ENCODE results near the gene SPG21. TPM values are rescaled to one million over a fixed set of nuclear protein-coding genes. Genes with fewer than 3 reads are reported as not detected.

The SPG21 gene
- total RNA-seq, 1 experiment from 2014 or later, result 53.0 TPM

DNA sequence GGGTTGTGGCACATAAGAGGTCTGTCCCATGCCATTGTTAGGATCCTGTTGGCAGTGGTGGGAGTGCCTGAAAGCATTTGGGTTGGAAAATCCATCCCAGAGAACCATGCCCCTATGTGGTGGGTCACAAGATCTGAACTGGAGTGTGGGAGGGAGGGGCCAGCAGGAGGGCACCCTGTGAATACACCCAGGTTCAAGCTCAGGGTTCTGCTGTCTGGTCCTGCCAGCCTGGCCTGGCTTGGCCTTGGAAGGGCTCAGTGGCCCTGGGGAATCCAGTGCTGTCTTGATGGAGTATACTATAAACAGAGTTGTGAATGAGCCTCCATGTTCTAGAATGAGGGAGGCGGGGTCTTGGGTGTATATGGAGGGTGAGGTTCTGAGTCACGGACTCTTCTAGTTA, 66.2 kb downstream of the SPG21 start:
- BruUV-seq (replicated peaks), result no TSS peak
- no peak for DNase-seq

DNA sequence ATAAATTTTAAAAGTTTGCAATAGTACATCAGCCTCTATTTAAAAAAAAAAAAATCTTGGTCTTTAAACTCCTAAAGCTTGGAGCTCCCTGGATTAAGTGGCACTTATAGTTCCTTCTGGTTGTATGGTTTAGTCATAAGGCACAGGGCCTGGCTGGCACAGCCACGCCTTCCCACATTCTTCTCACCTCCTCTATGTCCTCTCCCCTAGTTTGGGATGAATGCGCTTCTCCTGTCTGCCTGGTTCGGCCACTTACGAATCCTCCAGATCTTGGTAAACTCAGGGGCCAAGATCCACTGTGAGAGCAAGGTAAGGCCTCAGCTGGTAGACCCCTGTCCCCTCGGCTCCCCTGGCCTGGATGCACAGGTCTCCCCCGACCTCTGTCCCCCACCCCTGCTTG, 68.0 kb downstream of the SPG21 start:
- H3K4me3 ChIP-seq (ENCODE audit: low read length), result peak overlapping the region; percentile 23; the same call in 1 of the 2 replicates
- CTCF ChIA-PET, result no interaction called here
- H3F3A ChIP-seq (ENCODE audit: low read length, unreplicated experiment), result no peaks in the 10 kb centered on the region
- POLR2A ChIA-PET (ENCODE audit: unreplicated experiment), result no interaction called here
- no peaks in the 10 kb centered on the region for H3K27me3 ChIP-seq (ENCODE audit: low read length)
- H3K27ac ChIP-seq (ENCODE audit: low read length), result peak overlapping the region; percentile 19
- H4K20me1 ChIP-seq (ENCODE audit: low read length), result no peaks in the 10 kb centered on the region
- H3K4me2 ChIP-seq (ENCODE audit: low read length), result peak overlapping the region; percentile 68
- TF ChIP-seq EZH2 (IDR thresholded peaks at IDR 0.05; ENCODE audit: low read length, unreplicated experiment) (no peak), EZH2phosphoT487 (IDR thresholded peaks at IDR 0.05; ENCODE audit: borderline replicate concordance, low read length) (no peak)
- TF ChIP-seq, protein P1, sequence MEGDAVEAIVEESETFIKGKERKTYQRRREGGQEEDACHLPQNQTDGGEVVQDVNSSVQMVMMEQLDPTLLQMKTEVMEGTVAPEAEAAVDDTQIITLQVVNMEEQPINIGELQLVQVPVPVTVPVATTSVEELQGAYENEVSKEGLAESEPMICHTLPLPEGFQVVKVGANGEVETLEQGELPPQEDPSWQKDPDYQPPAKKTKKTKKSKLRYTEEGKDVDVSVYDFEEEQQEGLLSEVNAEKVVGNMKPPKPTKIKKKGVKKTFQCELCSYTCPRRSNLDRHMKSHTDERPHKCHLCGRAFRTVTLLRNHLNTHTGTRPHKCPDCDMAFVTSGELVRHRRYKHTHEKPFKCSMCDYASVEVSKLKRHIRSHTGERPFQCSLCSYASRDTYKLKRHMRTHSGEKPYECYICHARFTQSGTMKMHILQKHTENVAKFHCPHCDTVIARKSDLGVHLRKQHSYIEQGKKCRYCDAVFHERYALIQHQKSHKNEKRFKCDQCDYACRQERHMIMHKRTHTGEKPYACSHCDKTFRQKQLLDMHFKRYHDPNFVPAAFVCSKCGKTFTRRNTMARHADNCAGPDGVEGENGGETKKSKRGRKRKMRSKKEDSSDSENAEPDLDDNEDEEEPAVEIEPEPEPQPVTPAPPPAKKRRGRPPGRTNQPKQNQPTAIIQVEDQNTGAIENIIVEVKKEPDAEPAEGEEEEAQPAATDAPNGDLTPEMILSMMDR (conservative IDR thresholded peaks at IDR 0.05; ENCODE audit: low read depth, low read length), result no peak
- DNase-seq (peak; percentile 82), ATAC-seq (peak; percentile 88)
- intact Hi-C loops (cut with micrococcal nuclease), result no loop called here
- H3K79me2 ChIP-seq (ENCODE audit: low read length), result no peaks in the 10 kb centered on the region
- H3K4me1 ChIP-seq (ENCODE audit: insufficient read depth, low read length), result peaks cover 16% of the 10 kb centered on the region
- H3K36me3 ChIP-seq (ENCODE audit: low read depth, low read length), result no peaks in the 10 kb centered on the region
- no TSS peak for BruUV-seq (replicated peaks)
- H3K9me3 ChIP-seq (ENCODE audit: low read length), result no peaks in the 10 kb centered on the region
- peak overlapping the region; percentile 33 for H2AFZ ChIP-seq (ENCODE audit: low read length)
- H3K9ac ChIP-seq (ENCODE audit: low read length), result no peak overlapping the region
- no peaks in the 10 kb centered on the region for H3K9me2 ChIP-seq (replicated peaks; ENCODE audit: low read length)

More for the DNA sequence above, 66.2 kb downstream of the SPG21 start:
- H3K36me3 ChIP-seq (ENCODE audit: low read depth, low read length), result no peaks in the 10 kb centered on the region
- H3K9me2 ChIP-seq (replicated peaks; ENCODE audit: low read length), result no peaks in the 10 kb centered on the region
- no peak overlapping the region for H2AFZ ChIP-seq (ENCODE audit: low read length)
- H3K9ac ChIP-seq (ENCODE audit: low read length), result no peak overlapping the region
- ChIA-PET CTCF (no interaction called here), POLR2A (ENCODE audit: unreplicated experiment) (no interaction called here)
- H3K9me3 ChIP-seq (ENCODE audit: low read length), result no peaks in the 10 kb centered on the region
- intact Hi-C loops (cut with micrococcal nuclease), result no loop called here
- no peak for ATAC-seq
- no peak for TF ChIP-seq EZH2 (IDR thresholded peaks at IDR 0.05; ENCODE audit: low read length, unreplicated experiment)
- TF ChIP-seq, protein P1 (conservative IDR thresholded peaks at IDR 0.05; ENCODE audit: low read depth, low read length), result no peak
- TF ChIP-seq EZH2phosphoT487 (IDR thresholded peaks at IDR 0.05; ENCODE audit: borderline replicate concordance, low read length), result no peak
- no peak overlapping the region for H3K4me3 ChIP-seq (ENCODE audit: low read length)
- no peaks in the 10 kb centered on the region for H4K20me1 ChIP-seq (ENCODE audit: low read length)
- no peaks in the 10 kb centered on the region for H3K79me2 ChIP-seq (ENCODE audit: low read length)
- no peaks in the 10 kb centered on the region for H3K27me3 ChIP-seq (ENCODE audit: low read length)
- H3F3A ChIP-seq (ENCODE audit: low read length, unreplicated experiment), result no peaks in the 10 kb centered on the region
- peaks cover 16% of the 10 kb centered on the region for H3K4me1 ChIP-seq (ENCODE audit: insufficient read depth, low read length)
- no peak overlapping the region for H3K4me2 ChIP-seq (ENCODE audit: low read length)
- no peak overlapping the region for H3K27ac ChIP-seq (ENCODE audit: low read length)

DNA sequence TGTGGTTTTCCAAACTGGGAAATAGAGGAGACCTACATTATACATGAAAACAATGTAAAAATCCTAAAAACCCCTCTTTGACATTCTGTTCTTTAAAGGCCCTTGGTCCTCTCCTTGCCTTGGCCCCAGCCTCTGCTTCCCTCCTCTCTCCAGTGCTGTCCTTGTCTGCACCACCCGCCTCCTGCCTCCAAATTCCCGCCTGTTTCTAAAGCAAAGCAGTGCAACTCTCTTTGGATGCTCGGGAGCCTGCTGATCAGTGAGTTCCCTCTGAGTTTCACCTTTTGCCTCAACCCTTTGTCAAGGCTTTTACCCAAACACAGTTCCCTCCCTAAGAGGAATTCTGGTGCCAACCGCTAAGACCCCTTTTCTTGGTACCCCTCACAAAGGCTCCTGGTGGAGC, 70.0 kb downstream of the SPG21 start:
- Histone ChIP-seq H3K4me2 (ENCODE audit: low read length) (no peak overlapping the region), H3K9me2 (replicated peaks; ENCODE audit: low read length) (no peaks in the 10 kb centered on the region), H3F3A (ENCODE audit: low read length, unreplicated experiment) (no peaks in the 10 kb centered on the region), H4K20me1 (ENCODE audit: low read length) (no peaks in the 10 kb centered on the region), H3K9me3 (ENCODE audit: low read length) (no peaks in the 10 kb centered on the region), H3K4me3 (ENCODE audit: low read length) (no peak overlapping the region), H3K9ac (ENCODE audit: low read length) (no peak overlapping the region), H3K36me3 (ENCODE audit: low read depth, low read length) (no peaks in the 10 kb centered on the region), H3K27ac (ENCODE audit: low read length) (no peak overlapping the region), H3K27me3 (ENCODE audit: low read length) (no peaks in the 10 kb centered on the region), H3K79me2 (ENCODE audit: low read length) (no peaks in the 10 kb centered on the region), H3K4me1 (ENCODE audit: insufficient read depth, low read length) (peaks cover 16% of the 10 kb centered on the region), H2AFZ (ENCODE audit: low read length) (no peak overlapping the region)
- no peak for ATAC-seq
- intact Hi-C loops (cut with micrococcal nuclease), result no loop called here
- CTCF ChIA-PET, result no interaction called here
- DNase-seq, result no peak
- no TSS peak for BruUV-seq (replicated peaks)
- TF ChIP-seq EZH2 (IDR thresholded peaks at IDR 0.05; ENCODE audit: low read length, unreplicated experiment) (no peak), EZH2phosphoT487 (IDR thresholded peaks at IDR 0.05; ENCODE audit: borderline replicate concordance, low read length) (no peak)
- POLR2A ChIA-PET (ENCODE audit: unreplicated experiment), result no interaction called here

Measured in PC-3 (cell line).